HEK293 (cell line): ENCODE results near the gene MAU2.
A peak's percentile ranks its signal among the peaks of the same experiment; 100 is the strongest.

Experiments
- CTCF ChIP-seq: fragments of 450-650 bp; formaldehyde crosslinking; IDR thresholded peaks from 2 replicates; pipeline ENCODE4 v1.5.1; 2016; ENCODE audit warnings: missing biosample characterization, missing genetic modification characterization
- HOXC10 ChIP-seq: sonication (generic); formaldehyde crosslinking; IDR thresholded peaks from 2 replicates; pipeline ENCODE4 v1.8.1; 2023; ENCODE audit warnings: mild to moderate bottlenecking, missing genetic modification reagents
- PRDM10 ChIP-seq: fragments of 450-650 bp; formaldehyde crosslinking; IDR thresholded peaks from 2 replicates; pipeline ENCODE4 v1.5.1; 2016; ENCODE audit warnings: missing biosample characterization, missing genetic modification characterization
- YY1 ChIP-seq: fragments of 450-650 bp; formaldehyde crosslinking; IDR thresholded peaks from 2 replicates; pipeline ENCODE4 v1.5.1; 2018; ENCODE audit warnings: missing biosample characterization, missing genetic modification characterization
- ZFP69B ChIP-seq: fragments of 450-650 bp; formaldehyde crosslinking; IDR thresholded peaks from 2 replicates; pipeline ENCODE4 v1.5.1; 2016; ENCODE audit warnings: missing biosample characterization, missing genetic modification characterization
- ZNF10 ChIP-seq: fragments of 450-650 bp; formaldehyde crosslinking; IDR thresholded peaks from 2 replicates; pipeline ENCODE4 v1.5.1; 2017; ENCODE audit warnings: missing biosample characterization, missing genetic modification characterization
- ZNF140 ChIP-seq: fragments of 450-650 bp; formaldehyde crosslinking; IDR thresholded peaks from 2 replicates; pipeline ENCODE4 v1.5.1; 2016; ENCODE audit warnings: missing biosample characterization, missing genetic modification characterization
- ZNF324 ChIP-seq: fragments of 450-650 bp; formaldehyde crosslinking; IDR thresholded peaks from 2 replicates; pipeline ENCODE4 v1.5.1; 2016; ENCODE audit warnings: missing biosample characterization, missing genetic modification characterization

GRCh38 chr19:19404879-19405860, 84.5 kb downstream of the MAU2 start, which contains the start of gene GATAD2A:
- TF ChIP-seq CTCF (tag by site-specific recombination), result peak; percentile 59; the same call in 1 of the 2 replicates
- TF ChIP-seq HOXC10 (CRISPR knock-in tag), result no peak
- TF ChIP-seq ZNF10, result no peak
- TF ChIP-seq YY1, result no peak
- TF ChIP-seq PRDM10, result peak; percentile 96
- no peak for TF ChIP-seq ZFP69B (tag by site-specific recombination)
- TF ChIP-seq ZNF140 (tag by site-specific recombination), result no peak
- no peak for TF ChIP-seq ZNF324 (tag by site-specific recombination)
